ENCODE results near the gene RSPH3. TPM values are rescaled to one million over a fixed set of nuclear protein-coding genes. Genes with fewer than 3 reads are reported as not detected.

Gene RSPH3
- total and polyA plus RNA-seq, 2 of the 13 experiments (the other 11 are each of a cell fraction or from before 2014, with no cell fraction given): 1.3 to 3.5 TPM

- CTCF ChIA-PET (ENCODE audit: low intra/inter-chr PET ratio, low total read pairs): no interaction called here
- Histone ChIP-seq H3K36me3 (replicated peaks in 1 of 2; ENCODE audit: control insufficient read depth in 1 of 2, insufficient read depth in 2 of 2, low read length in 2 of 2) (no peaks in the 10 kb centered on the region), H3K4me3 (replicated peaks in 1 of 3; ENCODE audit: insufficient read depth in 1 of 3, low read depth in 2 of 3, low read length in 3 of 3) (no peak overlapping the region), H3K27me3 (ENCODE audit: control insufficient read depth in 1 of 2, insufficient read depth in 2 of 2, low read length in 2 of 2) (peaks cover 0 to 11% of the 10 kb centered on the region in 2 experiments; a peak in 1 of 5 replicates), H3K4me2 (ENCODE audit: low read depth, low read length) (no peak overlapping the region), H3K4me1 (ENCODE audit: insufficient read depth, low read length) (peaks cover 6% of the 10 kb centered on the region; the same call in 1 of the 2 replicates), H4K20me1 (ENCODE audit: insufficient read depth, low read length) (no peaks in the 10 kb centered on the region), H3K27ac (ENCODE audit: extremely low read length, insufficient read depth, low read length) (no peak overlapping the region), H3K9me3 (ENCODE audit: low read length) (no peaks in the 10 kb centered on the region), H3K79me2 (ENCODE audit: insufficient read depth, low read length) (no peaks in the 10 kb centered on the region), H2AFZ (ENCODE audit: low read length) (no peak overlapping the region), H3K9ac (ENCODE audit: insufficient read depth, low read depth, low read length) (no peak overlapping the region)
- ATAC-seq (no peak), FAIRE-seq (no peak), DNase-seq (ENCODE audit: low spot score) (no peak)
- POLR2A ChIA-PET: no interaction called here
- TF ChIP-seq BORCS8-MEF2B (CRISPR knock-in tag; IDR thresholded peaks at IDR 0.05) (no peak), ATF7 (IDR thresholded peaks at IDR 0.05) (peak; percentile 58), ATF7 (CRISPR knock-in tag; IDR thresholded peaks at IDR 0.05) (no peak)
- TF ChIP-seq, protein P1, sequence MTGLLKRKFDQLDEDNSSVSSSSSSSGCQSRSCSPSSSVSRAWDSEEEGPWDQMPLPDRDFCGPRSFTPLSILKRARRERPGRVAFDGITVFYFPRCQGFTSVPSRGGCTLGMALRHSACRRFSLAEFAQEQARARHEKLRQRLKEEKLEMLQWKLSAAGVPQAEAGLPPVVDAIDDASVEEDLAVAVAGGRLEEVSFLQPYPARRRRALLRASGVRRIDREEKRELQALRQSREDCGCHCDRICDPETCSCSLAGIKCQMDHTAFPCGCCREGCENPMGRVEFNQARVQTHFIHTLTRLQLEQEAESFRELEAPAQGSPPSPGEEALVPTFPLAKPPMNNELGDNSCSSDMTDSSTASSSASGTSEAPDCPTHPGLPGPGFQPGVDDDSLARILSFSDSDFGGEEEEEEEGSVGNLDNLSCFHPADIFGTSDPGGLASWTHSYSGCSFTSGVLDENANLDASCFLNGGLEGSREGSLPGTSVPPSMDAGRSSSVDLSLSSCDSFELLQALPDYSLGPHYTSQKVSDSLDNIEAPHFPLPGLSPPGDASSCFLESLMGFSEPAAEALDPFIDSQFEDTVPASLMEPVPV (CRISPR knock-in tag; IDR thresholded peaks at IDR 0.05): no peak
- 67% methylated on average over 5 of the region's 5 CpGs for WGBS (ENCODE audit: low lambda C conversion rate)
- intact Hi-C loops (cut with micrococcal nuclease; ENCODE audit: unreplicated experiment): no loop called here
- BruUV-seq (replicated peaks): no TSS peak
- in situ Hi-C loops (cut with HindIII; ENCODE audit: extremely low pct_ligation_motif_present, low pct_unique_long_range_greater_than_20kb): no loop called here
Observed at GRCh38 chr6:158934157-158934556, 65.8 kb downstream of the RSPH3 start.

DNA sequence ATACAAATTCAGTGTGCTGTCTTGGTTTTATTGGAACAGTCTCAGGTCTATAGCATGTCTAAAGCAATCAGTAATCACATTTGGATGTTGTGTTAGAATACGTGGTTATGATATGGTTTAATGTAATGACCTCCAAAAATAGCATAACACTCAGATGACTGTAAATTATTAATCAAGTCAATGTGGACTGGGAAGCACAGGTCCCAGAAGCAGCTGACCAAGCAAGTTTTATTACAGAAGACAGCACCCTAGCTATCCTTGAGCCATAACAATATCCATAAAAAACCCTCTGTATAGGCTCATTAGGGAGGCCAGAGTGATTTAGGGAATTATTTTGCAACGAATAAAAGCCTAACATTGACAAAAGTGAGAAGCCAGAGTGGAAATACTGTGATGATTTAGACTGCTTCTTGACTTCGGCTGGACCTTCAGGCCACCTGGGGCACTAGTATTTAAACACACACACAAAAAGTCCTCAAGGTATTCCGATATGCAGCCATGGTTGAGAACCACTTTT is 66.9 kb downstream of the RSPH3 start:
- no peak overlapping the region for H2AFZ ChIP-seq (ENCODE audit: low read length)
- intact Hi-C loops (cut with micrococcal nuclease; ENCODE audit: unreplicated experiment) (no loop called here), in situ Hi-C loops (cut with HindIII; ENCODE audit: extremely low pct_ligation_motif_present, low pct_unique_long_range_greater_than_20kb) (no loop called here)
- FAIRE-seq (no peak), ATAC-seq (no peak), DNase-seq (ENCODE audit: low spot score) (no peak)
- no peaks in the 10 kb centered on the region for H4K20me1 ChIP-seq (ENCODE audit: insufficient read depth, low read length)
- no peak overlapping the region for H3K27ac ChIP-seq (ENCODE audit: extremely low read length, insufficient read depth, low read length)
- peaks cover 6% of the 10 kb centered on the region; the same call in 1 of the 2 replicates for H3K4me1 ChIP-seq (ENCODE audit: insufficient read depth, low read length)
- H3K9ac ChIP-seq (ENCODE audit: insufficient read depth, low read depth, low read length): no peak overlapping the region
- no peak overlapping the region for H3K4me2 ChIP-seq (ENCODE audit: low read depth, low read length)
- BruUV-seq (replicated peaks): no TSS peak
- ChIA-PET CTCF (ENCODE audit: low intra/inter-chr PET ratio, low total read pairs) (no interaction called here), POLR2A (no interaction called here)
- no peaks in the 10 kb centered on the region for H3K9me3 ChIP-seq (ENCODE audit: low read length)
- H3K79me2 ChIP-seq (ENCODE audit: insufficient read depth, low read length): no peaks in the 10 kb centered on the region
- no peaks in the 10 kb centered on the region for H3K36me3 ChIP-seq (replicated peaks in 1 of 2; ENCODE audit: control insufficient read depth in 1 of 2, insufficient read depth in 2 of 2, low read length in 2 of 2)
- H3K4me3 ChIP-seq (replicated peaks in 1 of 3; ENCODE audit: insufficient read depth in 1 of 3, low read depth in 2 of 3, low read length in 3 of 3): no peak overlapping the region
- WGBS (ENCODE audit: low lambda C conversion rate): 21% methylated on average over 4 of the region's 4 CpGs
- H3K27me3 ChIP-seq (ENCODE audit: control insufficient read depth in 1 of 2, insufficient read depth in 2 of 2, low read length in 2 of 2): peaks cover 0 to 11% of the 10 kb centered on the region in 2 experiments; a peak in 1 of 5 replicates
- TF ChIP-seq ZNF264 (CRISPR knock-in tag; IDR thresholded peaks at IDR 0.05) (no peak), REST (IDR thresholded peaks at IDR 0.05; ENCODE audit: borderline replicate concordance in 1 of 2, low read depth in 1 of 2, low read length in 2 of 2) (no peak)
- TF ChIP-seq, protein P2, sequence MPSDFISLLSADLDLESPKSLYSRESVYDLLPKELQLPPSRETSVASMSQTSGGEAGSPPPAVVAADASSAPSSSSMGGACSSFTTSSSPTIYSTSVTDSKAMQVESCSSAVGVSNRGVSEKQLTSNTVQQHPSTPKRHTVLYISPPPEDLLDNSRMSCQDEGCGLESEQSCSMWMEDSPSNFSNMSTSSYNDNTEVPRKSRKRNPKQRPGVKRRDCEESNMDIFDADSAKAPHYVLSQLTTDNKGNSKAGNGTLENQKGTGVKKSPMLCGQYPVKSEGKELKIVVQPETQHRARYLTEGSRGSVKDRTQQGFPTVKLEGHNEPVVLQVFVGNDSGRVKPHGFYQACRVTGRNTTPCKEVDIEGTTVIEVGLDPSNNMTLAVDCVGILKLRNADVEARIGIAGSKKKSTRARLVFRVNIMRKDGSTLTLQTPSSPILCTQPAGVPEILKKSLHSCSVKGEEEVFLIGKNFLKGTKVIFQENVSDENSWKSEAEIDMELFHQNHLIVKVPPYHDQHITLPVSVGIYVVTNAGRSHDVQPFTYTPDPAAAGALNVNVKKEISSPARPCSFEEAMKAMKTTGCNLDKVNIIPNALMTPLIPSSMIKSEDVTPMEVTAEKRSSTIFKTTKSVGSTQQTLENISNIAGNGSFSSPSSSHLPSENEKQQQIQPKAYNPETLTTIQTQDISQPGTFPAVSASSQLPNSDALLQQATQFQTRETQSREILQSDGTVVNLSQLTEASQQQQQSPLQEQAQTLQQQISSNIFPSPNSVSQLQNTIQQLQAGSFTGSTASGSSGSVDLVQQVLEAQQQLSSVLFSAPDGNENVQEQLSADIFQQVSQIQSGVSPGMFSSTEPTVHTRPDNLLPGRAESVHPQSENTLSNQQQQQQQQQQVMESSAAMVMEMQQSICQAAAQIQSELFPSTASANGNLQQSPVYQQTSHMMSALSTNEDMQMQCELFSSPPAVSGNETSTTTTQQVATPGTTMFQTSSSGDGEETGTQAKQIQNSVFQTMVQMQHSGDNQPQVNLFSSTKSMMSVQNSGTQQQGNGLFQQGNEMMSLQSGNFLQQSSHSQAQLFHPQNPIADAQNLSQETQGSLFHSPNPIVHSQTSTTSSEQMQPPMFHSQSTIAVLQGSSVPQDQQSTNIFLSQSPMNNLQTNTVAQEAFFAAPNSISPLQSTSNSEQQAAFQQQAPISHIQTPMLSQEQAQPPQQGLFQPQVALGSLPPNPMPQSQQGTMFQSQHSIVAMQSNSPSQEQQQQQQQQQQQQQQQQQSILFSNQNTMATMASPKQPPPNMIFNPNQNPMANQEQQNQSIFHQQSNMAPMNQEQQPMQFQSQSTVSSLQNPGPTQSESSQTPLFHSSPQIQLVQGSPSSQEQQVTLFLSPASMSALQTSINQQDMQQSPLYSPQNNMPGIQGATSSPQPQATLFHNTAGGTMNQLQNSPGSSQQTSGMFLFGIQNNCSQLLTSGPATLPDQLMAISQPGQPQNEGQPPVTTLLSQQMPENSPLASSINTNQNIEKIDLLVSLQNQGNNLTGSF (CRISPR knock-in tag; IDR thresholded peaks at IDR 0.05): no peak
